ENCODE results near the gene SYCE3. TPM values are rescaled to one million over a fixed set of nuclear protein-coding genes. Genes with fewer than 3 reads are reported as not detected.
A peak's percentile ranks its signal among the peaks of the same experiment; 100 is the strongest.

SYCE3 gene
- total RNA-seq, 1 donor from 2014 or later = not detected

DNA sequence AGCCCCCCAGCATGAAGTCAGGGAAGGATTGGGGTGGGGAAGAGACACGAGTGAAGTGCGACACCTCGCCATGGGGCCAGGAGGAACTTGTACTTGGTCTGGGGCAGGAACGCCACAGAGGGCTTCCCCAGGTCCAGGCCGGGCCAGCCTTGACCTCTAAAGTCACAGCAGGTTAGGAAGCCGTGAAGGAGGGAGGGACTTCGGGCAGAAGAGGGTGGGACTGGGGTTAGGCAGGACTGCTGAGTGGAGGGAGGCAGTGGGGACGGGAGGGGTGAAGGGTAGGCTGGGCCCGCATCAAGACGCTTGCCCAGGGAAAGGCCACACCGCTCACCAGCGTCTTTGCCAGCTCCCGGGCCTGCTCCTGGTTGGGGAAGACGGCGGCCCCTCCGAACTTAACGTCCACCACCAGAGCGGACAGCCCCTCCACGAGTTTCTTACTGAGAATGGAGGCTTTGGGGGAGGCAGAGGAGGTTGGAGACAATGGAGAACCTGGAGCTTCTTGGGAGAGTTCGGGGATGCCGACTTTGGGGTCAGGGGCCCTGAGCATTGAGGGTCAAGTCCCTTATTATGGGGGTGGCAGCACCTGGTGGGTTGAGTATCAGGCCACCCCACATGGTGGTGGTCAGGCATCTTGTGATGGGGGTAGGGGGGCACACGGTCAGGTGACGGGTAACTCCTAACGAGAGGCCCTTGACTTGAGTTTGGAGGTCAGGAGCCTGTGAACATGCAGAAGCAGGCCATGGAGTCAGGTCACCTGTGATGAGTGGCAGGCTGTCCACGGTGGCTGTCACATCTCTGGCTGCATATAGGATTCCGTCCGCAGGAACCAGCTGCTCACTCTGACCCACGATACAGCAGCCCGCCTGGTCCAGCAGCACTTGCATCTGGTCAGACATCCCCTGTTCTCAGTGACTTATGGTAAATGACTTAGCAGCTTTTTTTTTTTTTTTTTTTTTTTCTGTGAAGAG, 35.6 kb downstream of the SYCE3 start:
- Histone ChIP-seq H3K27me3 (ENCODE audit: low read depth) (no peaks in the 10 kb centered on the region), H3K27ac (peak overlapping the region; percentile 93), H3K36me3 (peaks cover 21% of the 10 kb centered on the region), H3K4me3 (peak overlapping the region; percentile 79), H3K9me3 (no peaks in the 10 kb centered on the region), H3K4me1 (peaks cover 45% of the 10 kb centered on the region)
- no peak for TF ChIP-seq CTCF (IDR thresholded peaks at IDR 0.05)
- DNase-seq (peak; percentile 85), ATAC-seq (peak; percentile 5 to 12)
- intact Hi-C loops (cut with DNase I) = no loop called here

DNA sequence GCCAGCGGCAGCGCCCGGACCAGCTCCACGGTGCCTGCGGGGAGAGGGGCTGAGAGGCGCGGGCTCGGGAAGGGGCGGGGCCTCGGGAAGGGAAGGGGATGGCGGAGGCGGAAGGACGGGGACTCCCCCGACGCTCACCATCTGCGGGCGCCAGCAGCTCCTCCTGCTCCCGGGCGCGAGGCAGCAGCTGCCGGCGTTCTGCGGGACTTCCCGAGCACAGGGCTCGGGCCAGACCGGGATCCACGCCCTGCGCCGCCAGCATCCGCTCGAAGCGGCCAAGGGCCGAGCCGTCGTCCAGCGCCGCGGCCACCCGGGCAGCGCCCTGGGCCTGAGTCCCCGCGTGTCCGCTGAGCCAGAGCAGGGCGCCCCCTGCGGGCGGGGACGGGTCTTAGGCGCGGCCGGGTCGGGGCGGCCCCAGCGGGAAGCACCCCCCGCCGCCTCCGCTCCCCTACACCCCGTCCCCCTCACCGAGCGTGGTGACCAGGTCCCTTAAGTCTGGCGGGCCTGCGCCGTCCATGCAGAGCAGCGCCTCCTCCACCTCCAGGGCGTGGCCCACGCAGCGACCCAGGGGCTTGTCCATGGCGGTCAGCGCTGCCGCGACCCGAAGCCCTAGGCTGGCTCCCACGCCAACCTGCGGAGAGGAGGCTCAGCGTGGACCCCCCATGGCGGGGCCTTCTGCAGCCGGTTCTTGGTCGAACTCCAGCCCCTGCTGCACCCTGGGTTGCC, 36.4 kb downstream of the SYCE3 start:
- H3K27me3 ChIP-seq (ENCODE audit: low read depth) = no peaks in the 10 kb centered on the region
- H3K4me3 ChIP-seq = peak overlapping the region; percentile 79
- H3K27ac ChIP-seq = peak overlapping the region; percentile 93
- peak; percentile 89 for DNase-seq
- H3K9me3 ChIP-seq = no peaks in the 10 kb centered on the region
- peaks cover 45% of the 10 kb centered on the region for H3K4me1 ChIP-seq
- TF ChIP-seq CTCF (IDR thresholded peaks at IDR 0.05) = peak; percentile 82
- intact Hi-C loops (cut with DNase I) = no loop called here
- peaks cover 30% of the 10 kb centered on the region for H3K36me3 ChIP-seq
- peak; percentile 36 to 54 for ATAC-seq

DNA sequence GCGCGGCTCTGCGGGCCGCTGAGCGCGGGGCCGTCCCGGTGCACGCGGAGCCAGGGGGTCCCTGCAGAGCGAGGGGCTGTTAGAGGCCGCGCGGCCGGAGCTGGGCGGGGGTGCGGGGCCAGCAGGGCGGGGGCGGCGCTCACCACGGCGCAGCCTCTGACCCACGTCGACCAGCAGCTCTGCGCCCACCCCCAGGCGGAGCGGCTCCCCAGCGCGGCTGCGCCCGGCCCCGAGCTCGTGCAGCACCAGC, 36.9 kb downstream of the SYCE3 start:
- peaks cover 45% of the 10 kb centered on the region for H3K4me1 ChIP-seq
- no peaks in the 10 kb centered on the region for H3K9me3 ChIP-seq
- H3K4me3 ChIP-seq = peak overlapping the region; percentile 79
- H3K27me3 ChIP-seq (ENCODE audit: low read depth) = no peaks in the 10 kb centered on the region
- H3K27ac ChIP-seq = peak overlapping the region; percentile 93
- peaks cover 35% of the 10 kb centered on the region for H3K36me3 ChIP-seq
- TF ChIP-seq CTCF (IDR thresholded peaks at IDR 0.05) = no peak
- intact Hi-C loops (cut with DNase I) = no loop called here
- ATAC-seq (no peak), DNase-seq (no peak)

DNA sequence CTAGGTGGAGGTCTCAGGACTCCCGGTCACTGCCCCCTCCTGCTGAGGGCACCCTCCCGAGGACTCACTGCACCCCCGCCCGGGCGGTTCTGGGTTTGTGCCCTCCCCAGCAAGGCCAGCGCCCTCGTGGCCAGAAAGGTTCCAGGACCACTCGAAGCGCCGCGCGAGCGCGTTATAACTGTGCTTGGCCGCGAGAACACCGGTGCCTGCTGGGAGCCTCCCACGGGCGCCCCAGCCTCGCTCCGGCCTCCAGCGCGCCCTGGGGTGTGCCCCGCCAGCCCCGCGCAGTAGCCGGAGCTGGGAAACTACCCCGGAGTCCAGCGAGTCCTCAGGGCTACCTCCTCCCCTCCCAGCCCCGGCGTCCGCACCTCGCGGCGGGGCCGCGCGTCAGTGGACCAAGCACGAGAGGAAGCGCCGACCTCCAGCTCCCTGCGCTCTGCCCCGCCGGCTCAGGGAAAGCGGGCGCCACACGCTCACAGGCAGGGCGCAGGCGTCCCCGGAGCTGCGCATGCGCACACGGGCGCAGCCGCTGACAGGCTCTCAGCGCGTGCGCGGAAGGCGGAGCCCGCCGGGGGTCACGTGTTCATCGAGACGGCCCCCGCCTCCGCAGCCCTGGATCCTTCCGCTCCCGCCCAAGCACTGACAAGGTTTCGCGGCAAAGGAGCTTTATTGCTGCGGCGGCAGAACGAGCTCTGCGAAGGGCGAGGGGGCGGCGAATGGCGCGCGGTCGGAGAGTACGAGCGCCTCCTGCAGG, 37.4 kb downstream of the SYCE3 start, which contains the start of gene SCO2:
SCO2 (minus strand) TSS at position 495 of the 754 bp plus-strand sequence. CDS start 1,187 bp downstream, outside the sequence.
- peaks cover 45% of the 10 kb centered on the region for H3K4me1 ChIP-seq
- intact Hi-C loops (cut with DNase I) = no loop called here
- H3K27ac ChIP-seq = peak within 1 kb of the TSS; percentile 93
- peak; percentile 38 for TF ChIP-seq CTCF (IDR thresholded peaks at IDR 0.05)
- no peaks in the 10 kb centered on the region for H3K27me3 ChIP-seq (ENCODE audit: low read depth)
- no peaks in the 10 kb centered on the region for H3K9me3 ChIP-seq
- ATAC-seq (peak; percentile 63 to 74), DNase-seq (peak; percentile 98)
- H3K4me3 ChIP-seq = peak within 1 kb of the TSS; percentile 79
- peaks cover 38% of the 10 kb centered on the region for H3K36me3 ChIP-seq

GRCh38 chr22:50524676-50525103, 38.0 kb downstream of the SYCE3 start:
- peaks cover 44% of the 10 kb centered on the region for H3K36me3 ChIP-seq

More at GRCh38 chr22:50524676-50525103, 38.0 kb downstream of the SYCE3 start:
- ATAC-seq (peak in 1 of 2 donors; percentile 0), DNase-seq (no peak)
- Histone ChIP-seq H3K4me1 (peaks cover 45% of the 10 kb centered on the region), H3K9me3 (no peaks in the 10 kb centered on the region), H3K27me3 (ENCODE audit: low read depth) (no peaks in the 10 kb centered on the region), H3K4me3 (peak overlapping the region; percentile 79), H3K27ac (peak overlapping the region; percentile 93)
- TF ChIP-seq CTCF (IDR thresholded peaks at IDR 0.05) = no peak
- intact Hi-C loops (cut with DNase I) = no loop called here

Data from lower lobe of right lung (tissue), 2 donors.